ENCODE results near the gene TMEM184C. TPM values are rescaled to one million over a fixed set of nuclear protein-coding genes. Genes with fewer than 3 reads are reported as not detected.

Gene TMEM184C
- total RNA-seq, 4 donors from 2014 or later, result 15.6 to 30.9 (median 20.7) TPM

DNA sequence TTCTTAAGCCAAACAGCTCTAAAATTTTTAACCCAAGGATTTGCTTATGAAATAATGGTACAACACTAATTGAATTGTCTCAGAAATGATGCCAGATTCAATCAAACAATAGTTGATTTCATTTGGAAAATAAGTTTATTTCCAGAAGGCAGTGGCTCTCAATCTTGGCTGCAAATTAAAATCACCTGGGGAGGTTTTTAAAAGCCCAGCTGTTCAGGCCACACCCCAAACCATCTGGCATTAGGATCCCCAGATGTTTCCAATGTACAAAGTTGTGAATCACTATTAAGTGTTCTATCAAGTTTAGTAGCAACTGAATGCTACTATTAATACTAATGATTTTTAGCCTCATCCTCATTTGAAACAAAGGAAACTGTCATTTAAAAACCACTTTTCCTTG, 22.2 kb downstream of the TMEM184C start:
- peaks cover 7 to 44% of the 10 kb centered on the region in 2 donors for H3K36me3 ChIP-seq
- intact Hi-C loops (cut with DNase I; ENCODE audit: low total_unique reads), result no loop called here

GRCh38 chr4:147640331-147640730, 23.1 kb downstream of the TMEM184C start:
- no peaks in the 10 kb centered on the region for H3K27me3 ChIP-seq
- ATAC-seq (no peak), DNase-seq (no peak)
- peaks cover 7 to 34% of the 10 kb centered on the region in 2 donors for H3K36me3 ChIP-seq
- no peaks in the 10 kb centered on the region for H3K9me3 ChIP-seq
- no peak overlapping the region for H3K27ac ChIP-seq
- TF ChIP-seq POLR2A (IDR thresholded peaks at IDR 0.05), result no peak
- TF ChIP-seq CTCF (IDR thresholded peaks at IDR 0.05 in 4 of 5, conservative IDR thresholded peaks at IDR 0.05 in 1 of 5), result no peak
- H3K4me3 ChIP-seq, result no peak overlapping the region
- intact Hi-C loops (cut with DNase I; ENCODE audit: low total_unique reads) (no loop called here), in situ Hi-C loops (cut with MboI; ENCODE audit: low sequenced_read_pairs in 4 of 4) (no loop called here)
- no peaks in the 10 kb centered on the region for H3K4me1 ChIP-seq

More for the DNA sequence above, 22.2 kb downstream of the TMEM184C start:
- in situ Hi-C loops (cut with MboI; ENCODE audit: low sequenced_read_pairs in 4 of 4), result no loop called here
- H3K4me1 ChIP-seq, result no peaks in the 10 kb centered on the region
- H3K4me3 ChIP-seq, result no peak overlapping the region
- H3K27ac ChIP-seq, result no peak overlapping the region
- H3K27me3 ChIP-seq, result no peaks in the 10 kb centered on the region
- DNase-seq (no peak), ATAC-seq (no peak)
- TF ChIP-seq POLR2A (IDR thresholded peaks at IDR 0.05) (no peak), CTCF (IDR thresholded peaks at IDR 0.05 in 4 of 5, conservative IDR thresholded peaks at IDR 0.05 in 1 of 5) (no peak)
- no peaks in the 10 kb centered on the region for H3K9me3 ChIP-seq

- Histone ChIP-seq H3K4me3 (no peak overlapping the region), H3K9me3 (no peaks in the 10 kb centered on the region), H3K27ac (no peak overlapping the region), H3K4me1 (peaks cover 5 to 13% of the 10 kb centered on the region in 2 donors), H3K27me3 (no peaks in the 10 kb centered on the region), H3K36me3 (peaks cover 0 to 12% of the 10 kb centered on the region in 2 donors)
- intact Hi-C loops (cut with DNase I; ENCODE audit: low total_unique reads) (no loop called here), in situ Hi-C loops (cut with MboI; ENCODE audit: low sequenced_read_pairs in 4 of 4) (no loop called here)
- no peak for ATAC-seq
- no peak for TF ChIP-seq POLR2A (IDR thresholded peaks at IDR 0.05)
- TF ChIP-seq CTCF (IDR thresholded peaks at IDR 0.05 in 4 of 5, conservative IDR thresholded peaks at IDR 0.05 in 1 of 5), result no peak
- DNase-seq, result no peak
Observed at GRCh38 chr4:147643616-147644015, 26.4 kb downstream of the TMEM184C start.

GRCh38 chr4:147644471-147644870, 27.3 kb downstream of the TMEM184C start:
- H3K27ac ChIP-seq, result no peak overlapping the region
- intact Hi-C loops (cut with DNase I; ENCODE audit: low total_unique reads) (no loop called here), in situ Hi-C loops (cut with MboI; ENCODE audit: low sequenced_read_pairs in 4 of 4) (no loop called here)
- H3K27me3 ChIP-seq, result no peaks in the 10 kb centered on the region
- ATAC-seq (no peak), DNase-seq (no peak)
- H3K4me1 ChIP-seq, result peaks cover 5 to 13% of the 10 kb centered on the region in 2 donors
- H3K4me3 ChIP-seq, result no peak overlapping the region
- TF ChIP-seq POLR2A (IDR thresholded peaks at IDR 0.05) (no peak), CTCF (IDR thresholded peaks at IDR 0.05 in 4 of 5, conservative IDR thresholded peaks at IDR 0.05 in 1 of 5) (no peak)
- H3K9me3 ChIP-seq, result no peaks in the 10 kb centered on the region
- H3K36me3 ChIP-seq, result peaks cover 0 to 12% of the 10 kb centered on the region in 2 donors

DNA sequence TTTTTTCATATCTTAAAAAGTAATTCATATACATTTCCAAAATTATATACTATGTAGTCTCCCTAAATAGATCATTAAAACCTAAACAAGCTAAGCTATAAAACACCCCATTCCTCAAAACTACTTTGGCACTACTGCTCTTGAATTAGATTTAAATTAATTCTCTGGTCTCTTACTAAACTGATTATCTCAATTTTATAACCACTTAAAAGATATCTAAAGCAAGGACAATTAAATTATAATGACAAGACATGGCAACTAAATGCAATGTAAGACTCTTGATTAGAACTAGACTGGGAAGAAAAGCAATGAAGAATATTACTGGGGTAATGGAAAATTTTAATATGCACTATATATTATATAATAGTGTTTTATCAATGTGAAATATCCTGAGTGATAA, 27.9 kb downstream of the TMEM184C start:
- H3K4me1 ChIP-seq, result peaks cover 5 to 15% of the 10 kb centered on the region in 2 donors
- no peak for DNase-seq
- peaks cover 0 to 12% of the 10 kb centered on the region in 2 donors for H3K36me3 ChIP-seq
- no peak overlapping the region for H3K27ac ChIP-seq
- no peak for TF ChIP-seq CTCF (IDR thresholded peaks at IDR 0.05 in 4 of 5, conservative IDR thresholded peaks at IDR 0.05 in 1 of 5)
- TF ChIP-seq POLR2A (IDR thresholded peaks at IDR 0.05), result no peak
- H3K9me3 ChIP-seq, result no peaks in the 10 kb centered on the region
- no peaks in the 10 kb centered on the region for H3K27me3 ChIP-seq
- ATAC-seq, result no peak
- in situ Hi-C loops (cut with MboI; ENCODE audit: low sequenced_read_pairs in 4 of 4), result no loop called here
- no peak overlapping the region for H3K4me3 ChIP-seq
- intact Hi-C loops (cut with DNase I; ENCODE audit: low total_unique reads), result no loop called here

Data from gastrocnemius medialis (tissue), 4 donors.